Muscle of leg (tissue), 11 donors: ENCODE results near the gene TRAF6. TPM values are rescaled to one million over a fixed set of nuclear protein-coding genes. Genes with fewer than 3 reads are reported as not detected.

ENCODE experiments used
- DNase-seq: peaks from one replicate; pipeline ENCODE4 v3.0.0; 2013
- H3K27ac ChIP-seq: one replicate; pipeline ENCODE4 v1.5.1; 2013; ENCODE audit warnings: mild to moderate bottlenecking, low read length, control low read depth
- H3K27me3 ChIP-seq: one replicate; pipeline ENCODE4 v1.6.1; 2013; ENCODE audit warnings: low read length; ENCODE audit not compliant: control insufficient read depth, insufficient read depth
- H3K36me3 ChIP-seq: one replicate; pipeline ENCODE4 v1.6.1; 2013; ENCODE audit warnings: low read length; ENCODE audit not compliant: control insufficient read depth, insufficient read depth
- H3K4me1 ChIP-seq: one replicate; pipeline ENCODE4 v1.6.1; 2013; ENCODE audit warnings: low read length; ENCODE audit not compliant: control insufficient read depth, insufficient read depth
- H3K4me3 ChIP-seq: one replicate; pipeline ENCODE4 v1.5.1; 2013; ENCODE audit warnings: low read length, control low read depth
- H3K9me3 ChIP-seq: replicated peaks from 2 replicates; pipeline ENCODE4 v1.6.1; 2013; ENCODE audit warnings: low read depth, low read length; ENCODE audit not compliant: control insufficient read depth
- WGBS: methylation state at CpG from one replicate; pipeline ENCODE4 v1.1.5; 2013; ENCODE audit warnings: missing lambda C conversion rate; ENCODE audit not compliant: insufficient coverage; 5-methylcytosine and 5-hydroxymethylcytosine counted together
- polyA plus RNA-seq, 8 donors: library from polyadenylated mRNA; unstranded; fragments of 120-200 nt; gene quantifications; one replicate each; pipeline versions ENCODE4 v1.2.1 to v1.2.3, GENCODE V29; 2013; ENCODE audit warnings: inconsistent platforms in 1 of 8, low replicate concordance in 1 of 8; ENCODE audit not compliant: insufficient read length in 8 of 8, insufficient read depth in 1 of 8
- total RNA-seq: library from RNA; stranded (reverse); fragments of 120-200 nt; gene quantifications from one replicate; pipeline ENCODE4 v1.2.4, GENCODE V29; 2013

The TRAF6 gene
- total and polyA plus RNA-seq, 9 donors, result 13.4 to 19.8 (median 16.6) TPM

DNA sequence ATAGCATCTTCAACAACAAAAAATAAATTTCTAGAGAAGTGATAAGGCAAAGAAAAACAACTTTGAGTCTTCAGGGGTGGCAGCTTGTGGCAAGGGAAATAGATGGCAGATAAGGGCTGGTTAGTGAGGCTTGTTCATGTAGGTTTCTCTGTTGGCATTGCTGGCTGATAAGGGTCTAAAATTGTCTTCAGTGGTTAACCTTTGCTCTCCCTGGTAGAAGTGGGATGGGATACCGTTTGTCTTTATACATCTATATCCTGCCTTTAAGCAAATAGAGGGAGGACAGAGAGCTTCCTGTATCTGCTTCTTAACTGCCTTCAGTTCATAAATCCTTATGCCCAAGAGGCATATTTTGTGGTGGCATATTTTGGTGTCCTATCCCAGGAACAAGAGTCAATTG lies 57.1 kb downstream of the TRAF6 start:
- Histone ChIP-seq H3K27ac (no peak overlapping the region), H3K4me3 (no peak overlapping the region), H3K36me3 (peaks cover 13% of the 10 kb centered on the region), H3K4me1 (peaks cover 53% of the 10 kb centered on the region), H3K27me3 (no peaks in the 10 kb centered on the region), H3K9me3 (no peaks in the 10 kb centered on the region)
- no CpG with 5 or more reads among the region's 1 CpG for WGBS
- DNase-seq, result no peak

GRCh38 chr11:36452236-36452940 lies 57.7 kb downstream of the TRAF6 start:
- Histone ChIP-seq H3K27me3 (no peaks in the 10 kb centered on the region), H3K4me3 (no peak overlapping the region), H3K36me3 (peaks cover 13% of the 10 kb centered on the region), H3K9me3 (no peaks in the 10 kb centered on the region), H3K27ac (no peak overlapping the region), H3K4me1 (peaks cover 58% of the 10 kb centered on the region)
- WGBS, result 75% methylated on average over 1 of the region's 5 CpGs
- no peak for DNase-seq

- Histone ChIP-seq H3K27ac (no peak overlapping the region), H3K36me3 (peaks cover 13% of the 10 kb centered on the region), H3K4me3 (no peak overlapping the region), H3K4me1 (peaks cover 57% of the 10 kb centered on the region), H3K9me3 (no peaks in the 10 kb centered on the region), H3K27me3 (no peaks in the 10 kb centered on the region)
- no peak for DNase-seq
- WGBS, result 100% methylated on average over 1 of the region's 1 CpG
These were observed 58.4 kb downstream of the TRAF6 start for GRCh38 chr11:36451681-36452080.

DNA sequence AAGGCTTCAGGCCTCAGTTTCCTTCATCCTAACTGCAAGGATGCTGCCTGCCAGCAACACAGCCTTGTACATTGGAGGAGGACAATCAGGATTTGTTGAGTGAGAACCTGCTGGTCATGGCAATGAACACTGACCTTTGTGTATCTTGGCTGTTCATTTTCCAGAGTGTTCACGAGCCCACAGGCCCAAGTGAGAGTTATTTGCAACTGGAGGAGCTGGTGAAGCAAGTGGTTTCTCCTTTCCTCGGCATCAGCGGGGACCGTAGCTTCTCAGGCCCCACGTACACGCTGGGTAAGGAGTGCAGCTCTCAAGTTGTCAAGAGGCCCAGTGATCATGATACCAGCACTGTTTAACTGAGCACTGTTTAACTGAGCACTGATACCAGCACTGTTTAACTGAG lies 59.0 kb downstream of the TRAF6 start:
- Histone ChIP-seq H3K4me1 (peaks cover 50% of the 10 kb centered on the region), H3K4me3 (no peak overlapping the region), H3K27me3 (no peaks in the 10 kb centered on the region), H3K9me3 (no peaks in the 10 kb centered on the region), H3K27ac (no peak overlapping the region), H3K36me3 (peaks cover 11% of the 10 kb centered on the region)
- 97% methylated on average over 6 of the region's 6 CpGs for WGBS
- DNase-seq, result no peak

GRCh38 chr11:36450110-36450572 lies 59.9 kb downstream of the TRAF6 start:
- H3K27ac ChIP-seq, result no peak overlapping the region
- H3K4me3 ChIP-seq, result no peak overlapping the region
- 25% methylated on average over 1 of the region's 3 CpGs for WGBS
- no peaks in the 10 kb centered on the region for H3K9me3 ChIP-seq
- DNase-seq, result no peak
- peaks cover 41% of the 10 kb centered on the region for H3K4me1 ChIP-seq
- no peaks in the 10 kb centered on the region for H3K27me3 ChIP-seq
- peaks cover 11% of the 10 kb centered on the region for H3K36me3 ChIP-seq

DNA sequence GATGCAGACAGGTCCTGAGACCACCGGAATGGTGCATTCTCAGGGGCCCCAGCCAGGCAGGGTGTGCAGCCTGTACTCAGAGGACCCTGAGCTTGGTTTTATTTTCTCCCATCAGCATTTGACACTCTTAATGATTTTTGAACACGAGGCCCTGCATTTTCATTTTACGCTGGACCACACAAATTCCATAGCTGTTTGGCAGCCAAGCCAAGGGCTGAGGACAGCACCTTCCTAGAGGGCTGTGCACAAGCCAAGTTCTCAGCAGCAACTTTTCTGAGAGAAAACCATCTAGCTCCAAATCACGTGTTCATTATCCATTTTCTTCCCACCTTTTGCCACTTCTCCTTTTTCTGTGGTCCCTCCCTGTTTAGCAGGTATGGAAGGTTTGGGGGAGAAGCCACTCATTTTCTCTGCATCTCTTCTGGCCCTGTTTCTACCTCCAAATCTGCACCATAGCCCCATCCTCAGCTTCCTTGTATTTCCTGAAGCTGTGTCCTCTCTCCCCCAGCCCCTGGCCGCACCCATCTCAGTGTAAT lies 60.4 kb downstream of the TRAF6 start:
- H3K36me3 ChIP-seq, result peaks cover 11% of the 10 kb centered on the region
- no peak overlapping the region for H3K4me3 ChIP-seq
- WGBS, result 52% methylated on average over 3 of the region's 5 CpGs
- no peaks in the 10 kb centered on the region for H3K27me3 ChIP-seq
- peaks cover 36% of the 10 kb centered on the region for H3K4me1 ChIP-seq
- no peak for DNase-seq
- no peak overlapping the region for H3K27ac ChIP-seq
- no peaks in the 10 kb centered on the region for H3K9me3 ChIP-seq

- H3K4me3 ChIP-seq, result no peak overlapping the region
- H3K36me3 ChIP-seq, result peaks cover 12% of the 10 kb centered on the region
- H3K27me3 ChIP-seq, result no peaks in the 10 kb centered on the region
- H3K4me1 ChIP-seq, result peaks cover 33% of the 10 kb centered on the region
- WGBS, result 61% methylated on average over 4 of the region's 8 CpGs
- H3K9me3 ChIP-seq, result no peaks in the 10 kb centered on the region
- DNase-seq, result no peak
- H3K27ac ChIP-seq, result no peak overlapping the region
These were observed 62.1 kb downstream of the TRAF6 start for GRCh38 chr11:36447947-36448346.

DNA sequence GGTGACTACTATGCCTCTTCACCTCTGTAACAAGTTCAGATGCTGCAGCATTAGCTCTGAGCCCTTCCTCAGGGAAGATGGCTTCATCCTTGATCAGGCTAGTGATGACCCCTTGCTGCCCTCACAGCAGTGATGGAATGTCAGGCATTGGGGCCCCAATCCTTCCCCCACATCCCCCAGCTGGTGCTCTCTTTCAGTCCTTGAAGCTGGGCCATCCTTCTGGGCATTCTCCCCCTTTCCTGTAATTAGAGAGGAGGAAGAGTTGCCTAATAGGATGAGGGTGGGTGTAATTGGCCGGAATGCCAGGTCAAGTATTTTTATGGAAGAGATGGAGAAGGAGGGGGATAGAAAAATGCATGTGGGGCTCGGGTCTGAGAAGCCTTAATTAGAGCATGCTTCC lies 62.6 kb downstream of the TRAF6 start:
- no peak overlapping the region for H3K4me3 ChIP-seq
- no peaks in the 10 kb centered on the region for H3K27me3 ChIP-seq
- 45% methylated on average over 2 of the region's 2 CpGs for WGBS
- DNase-seq, result no peak
- H3K4me1 ChIP-seq, result peaks cover 33% of the 10 kb centered on the region
- no peaks in the 10 kb centered on the region for H3K9me3 ChIP-seq
- peaks cover 14% of the 10 kb centered on the region for H3K36me3 ChIP-seq
- H3K27ac ChIP-seq, result no peak overlapping the region

GRCh38 chr11:36446135-36446534 lies 63.9 kb downstream of the TRAF6 start:
- no peaks in the 10 kb centered on the region for H3K9me3 ChIP-seq
- peaks cover 32% of the 10 kb centered on the region for H3K4me1 ChIP-seq
- no peak overlapping the region for H3K4me3 ChIP-seq
- no peak for DNase-seq
- no peaks in the 10 kb centered on the region for H3K27me3 ChIP-seq
- H3K36me3 ChIP-seq, result peaks cover 7% of the 10 kb centered on the region
- no peak overlapping the region for H3K27ac ChIP-seq
- WGBS, result 88% methylated on average over 3 of the region's 7 CpGs

DNA sequence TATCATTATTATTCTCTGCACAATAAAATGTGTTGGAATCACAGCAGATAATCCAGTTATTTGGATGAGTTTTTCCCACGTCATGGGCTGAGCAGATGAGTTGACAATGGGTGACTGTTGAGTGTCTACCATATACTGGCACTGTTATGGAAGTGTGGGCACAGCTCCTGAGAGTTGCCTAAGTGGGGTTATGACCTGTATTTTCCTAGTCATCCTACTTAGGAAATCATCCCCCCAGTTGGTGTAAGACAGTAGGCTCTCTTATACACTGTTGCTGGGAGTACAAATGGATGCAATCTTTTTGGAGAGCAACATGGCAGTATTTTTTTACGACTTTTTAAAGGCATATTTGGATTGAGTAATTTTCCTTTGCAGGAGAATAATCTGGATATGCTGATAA lies 66.4 kb downstream of the TRAF6 start:
- WGBS, result 100% methylated on average over 1 of the region's 2 CpGs
- Histone ChIP-seq H3K36me3 (peaks cover 9% of the 10 kb centered on the region), H3K27me3 (no peaks in the 10 kb centered on the region), H3K9me3 (no peaks in the 10 kb centered on the region), H3K4me1 (peaks cover 15% of the 10 kb centered on the region), H3K27ac (no peak overlapping the region), H3K4me3 (no peak overlapping the region)
- no peak for DNase-seq
